Esophagus squamous epithelium (tissue), 5 donors: ENCODE data around the gene APLP2. TPM values are rescaled to one million over a fixed set of nuclear protein-coding genes. Genes with fewer than 3 reads are reported as not detected.

Source experiments
- DNase-seq: peaks from one replicate; lab custom pipeline; 2025; lab: John Stamatoyannopoulos, UW
- H3K27ac ChIP-seq, 4 donors: fragments of 200-600 bp; sonication (generic); one replicate each; pipeline ENCODE4 v1.5.1; 2016 to 2019; ENCODE audit warnings: mild to moderate bottlenecking in 1 of 4
- H3K27me3 ChIP-seq, 4 donors: fragments of 200-600 bp; sonication (generic); 1 replicate in 3 of 4; 2 replicates in 1 of 4; pipeline versions ENCODE4 v1.5.1 to v1.6.0; 2017 to 2021; ENCODE audit warnings: antibody characterized with exemption in 1 of 4
- H3K36me3 ChIP-seq, 3 donors: fragments of 200-600 bp; sonication (generic); one replicate each; pipeline ENCODE4 v1.5.1; 2016 to 2019
- H3K4me1 ChIP-seq, 3 donors: fragments of 200-600 bp; sonication (generic); one replicate each; pipeline ENCODE4 v1.5.1; 2017 to 2019
- H3K4me3 ChIP-seq, 4 donors: fragments of 200-600 bp; sonication (generic); 1 replicate in 3 of 4; 2 replicates in 1 of 4; pipeline ENCODE4 v1.5.1; 2016 to 2019; ENCODE audit warnings: mild to moderate bottlenecking in 2 of 4, moderate library complexity in 1 of 4
- H3K9me3 ChIP-seq, 3 donors: fragments of 200-600 bp; sonication (generic); one replicate each; pipeline ENCODE4 v1.5.1; 2016 to 2019
- POLR2A ChIP-seq, 4 donors: fragments of 450-650 bp; IDR thresholded peaks; one replicate each; pipeline ENCODE4 v1.6.1; 2017; ENCODE audit warnings: antibody characterized with exemption in 4 of 4, mild to moderate bottlenecking in 4 of 4, moderate library complexity in 3 of 4
- WGBS, 2 donors: methylation state at CpG; one replicate each; pipeline ENCODE4 v1.1.5; 2018; 5-methylcytosine and 5-hydroxymethylcytosine counted together
- intact Hi-C: fragments of 100-400 bp; cut with DNase I; formaldehyde crosslinking; loops from one replicate; pipeline ENCODE4 v1.15.0; 2022
- total RNA-seq, 4 donors: library from RNA; depleted of rRNA; stranded (reverse); fragments of >200 nt; gene quantifications; one replicate each; pipeline ENCODE4 v1.1.0, GENCODE V29; 2016
- TF ChIP-seq, protein P1 (sequence below), 6 experiments: fragments of 450-650 bp in 4 of 6; fragments of 200-600 bp in 2 of 6; sonication (generic) in 2 of 6; IDR thresholded peaks; one replicate each; pipeline ENCODE4 v1.5.1; 2016 to 2019; ENCODE audit warnings: antibody characterized with exemption in 6 of 6, mild to moderate bottlenecking in 4 of 6, moderate library complexity in 4 of 6
- donor health status: DM: yes; HTN: yes; CAD: no.

The APLP2 gene
- total RNA-seq, 4 donors from 2014 or later: 134 to 221 (median 177) TPM

DNA sequence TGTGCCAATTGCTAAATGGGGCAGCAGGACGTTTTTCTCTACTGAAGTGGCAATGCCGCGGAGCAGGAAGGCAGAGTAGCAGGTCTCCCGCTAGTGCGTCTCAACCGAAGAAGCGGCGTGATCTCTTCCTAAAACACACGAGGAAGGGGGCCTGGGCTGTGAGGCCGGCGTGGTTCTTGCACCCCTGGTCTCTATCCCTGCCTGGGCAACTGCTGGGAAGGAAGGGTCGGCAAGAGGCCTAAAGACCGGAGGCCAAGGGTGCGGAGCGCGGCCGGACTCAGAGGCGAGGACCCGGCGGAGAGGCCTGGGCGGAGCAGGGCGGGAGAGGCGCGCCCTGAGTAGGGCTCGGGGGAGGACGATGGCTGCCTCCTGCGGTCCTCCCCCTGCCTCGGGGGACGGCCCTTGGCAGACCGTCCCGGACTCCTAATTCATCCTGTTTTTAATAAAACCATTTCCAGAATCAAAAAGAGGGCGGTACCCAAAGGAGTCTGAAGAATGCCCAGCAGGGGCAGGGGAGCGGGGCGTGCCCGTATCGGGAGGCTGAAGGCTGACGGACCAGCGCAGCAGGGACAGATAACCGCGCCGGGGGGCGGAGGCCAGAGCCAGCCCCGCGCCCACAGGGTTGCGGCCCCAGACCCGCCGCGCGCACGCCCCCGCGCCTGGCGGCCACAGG, 572 bp upstream of the APLP2 start:
- 0% methylated on average over 2 to 7 of the region's 53 CpGs for WGBS, 2 donors
- Histone ChIP-seq H3K9me3 (no peaks in the 10 kb centered on the region), H3K27me3 (no peaks in the 10 kb centered on the region), H3K36me3 (no peaks in the 10 kb centered on the region), H3K4me3 (peak overlapping the region; percentile 77 to 93 (median 88)), H3K4me1 (peaks cover 8 to 49% (median 17%) of the 10 kb centered on the region in 3 donors), H3K27ac (peak overlapping the region; percentile 93 to 98 (median 97))
- TF ChIP-seq POLR2A (IDR thresholded peaks at IDR 0.05): peak in 2 of 4 donors; percentile 50 to 52
- TF ChIP-seq, protein P1, sequence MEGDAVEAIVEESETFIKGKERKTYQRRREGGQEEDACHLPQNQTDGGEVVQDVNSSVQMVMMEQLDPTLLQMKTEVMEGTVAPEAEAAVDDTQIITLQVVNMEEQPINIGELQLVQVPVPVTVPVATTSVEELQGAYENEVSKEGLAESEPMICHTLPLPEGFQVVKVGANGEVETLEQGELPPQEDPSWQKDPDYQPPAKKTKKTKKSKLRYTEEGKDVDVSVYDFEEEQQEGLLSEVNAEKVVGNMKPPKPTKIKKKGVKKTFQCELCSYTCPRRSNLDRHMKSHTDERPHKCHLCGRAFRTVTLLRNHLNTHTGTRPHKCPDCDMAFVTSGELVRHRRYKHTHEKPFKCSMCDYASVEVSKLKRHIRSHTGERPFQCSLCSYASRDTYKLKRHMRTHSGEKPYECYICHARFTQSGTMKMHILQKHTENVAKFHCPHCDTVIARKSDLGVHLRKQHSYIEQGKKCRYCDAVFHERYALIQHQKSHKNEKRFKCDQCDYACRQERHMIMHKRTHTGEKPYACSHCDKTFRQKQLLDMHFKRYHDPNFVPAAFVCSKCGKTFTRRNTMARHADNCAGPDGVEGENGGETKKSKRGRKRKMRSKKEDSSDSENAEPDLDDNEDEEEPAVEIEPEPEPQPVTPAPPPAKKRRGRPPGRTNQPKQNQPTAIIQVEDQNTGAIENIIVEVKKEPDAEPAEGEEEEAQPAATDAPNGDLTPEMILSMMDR (IDR thresholded peaks at IDR 0.05): peak in 4 of 6 experiments; percentile 6 to 58 (median 36)
- intact Hi-C loops: loop anchor here (5.0 kb wide), 1 partner anchor 67 kb away; the partner anchor contains the start of gene PRDM10
- DNase-seq: no peak

DNA sequence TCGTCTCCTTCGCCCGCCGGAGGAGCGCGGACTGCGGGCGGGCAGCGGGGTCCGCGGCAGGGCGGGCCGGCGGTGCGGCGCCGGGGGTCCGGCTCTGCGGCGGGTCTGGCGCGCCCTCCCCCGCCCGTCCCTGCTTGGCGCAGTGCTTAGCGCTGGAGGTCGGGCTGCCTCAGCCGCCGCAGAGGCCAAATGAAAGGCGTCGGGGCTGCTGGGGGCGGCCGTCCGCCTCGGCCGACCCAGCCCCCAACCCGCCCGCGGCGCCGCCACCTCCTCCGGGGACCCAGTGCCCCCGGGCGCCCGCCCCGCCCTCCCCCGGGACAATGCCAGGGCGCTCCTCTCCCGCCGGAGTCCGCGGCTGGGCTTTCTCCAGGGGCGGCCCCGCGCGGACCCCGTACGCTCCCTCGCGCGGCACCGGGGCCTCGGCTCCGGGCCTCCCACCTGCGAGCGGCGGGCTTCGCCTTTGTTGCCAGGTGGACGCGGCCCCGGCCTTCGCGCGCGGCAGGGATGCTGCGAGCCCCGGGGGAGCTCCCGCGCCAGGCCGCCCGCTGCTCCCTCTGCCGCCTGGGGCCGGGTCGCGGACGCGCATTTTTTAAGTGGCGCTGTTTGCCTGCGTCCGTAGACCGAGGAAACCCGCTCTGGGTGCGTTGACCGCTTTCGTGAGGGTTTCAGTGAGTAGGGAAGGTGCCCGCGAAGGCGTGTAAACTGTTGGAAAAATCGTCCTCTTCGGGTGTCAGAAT, 583 bp downstream of the APLP2 start:
- Histone ChIP-seq H3K27me3 (no peaks in the 10 kb centered on the region), H3K9me3 (no peaks in the 10 kb centered on the region), H3K36me3 (no peaks in the 10 kb centered on the region), H3K4me1 (peaks cover 8 to 48% (median 17%) of the 10 kb centered on the region in 3 donors), H3K27ac (peak overlapping the region; percentile 95 to 98 (median 97)), H3K4me3 (peak overlapping the region; percentile 77 to 93 (median 88))
- intact Hi-C loops: no loop called here
- WGBS, 2 donors: no CpG with 5 or more reads among the region's 100 CpGs
- no peak for DNase-seq
- TF ChIP-seq, protein P1 (IDR thresholded peaks at IDR 0.05): peak in 1 of 6 experiments; percentile 7
- TF ChIP-seq POLR2A (IDR thresholded peaks at IDR 0.05): no peak

DNA sequence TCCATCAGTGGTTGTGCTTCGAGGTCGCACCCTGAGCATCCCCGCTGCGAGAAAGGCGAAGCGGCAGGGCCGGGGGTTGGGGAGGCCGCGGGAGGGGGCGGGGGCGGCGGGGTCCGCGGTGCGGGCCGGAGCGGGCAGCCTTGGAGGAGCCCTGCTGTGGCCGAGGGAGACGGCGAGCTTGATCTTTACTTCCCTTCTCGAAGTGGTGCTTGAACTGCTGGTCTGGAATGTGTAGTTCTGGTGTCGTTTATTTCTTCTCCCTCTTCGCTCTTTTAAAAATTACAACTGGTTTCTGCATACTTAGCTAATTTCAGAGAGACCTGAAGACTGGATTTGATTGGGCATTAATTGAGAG, 1.1 kb downstream of the APLP2 start:
- Histone ChIP-seq H3K36me3 (no peaks in the 10 kb centered on the region), H3K4me1 (peaks cover 8 to 48% (median 17%) of the 10 kb centered on the region in 3 donors), H3K9me3 (no peaks in the 10 kb centered on the region), H3K4me3 (peak overlapping the region; percentile 77 to 93 (median 88)), H3K27me3 (no peaks in the 10 kb centered on the region), H3K27ac (peak overlapping the region; percentile 95 to 98 (median 97))
- intact Hi-C loops: no loop called here
- no peak for DNase-seq
- WGBS, 2 donors: 1 to 3% methylated on average over 6 to 10 of the region's 23 CpGs
- TF ChIP-seq POLR2A (IDR thresholded peaks at IDR 0.05): no peak
- TF ChIP-seq, protein P1 (IDR thresholded peaks at IDR 0.05): no peak

DNA sequence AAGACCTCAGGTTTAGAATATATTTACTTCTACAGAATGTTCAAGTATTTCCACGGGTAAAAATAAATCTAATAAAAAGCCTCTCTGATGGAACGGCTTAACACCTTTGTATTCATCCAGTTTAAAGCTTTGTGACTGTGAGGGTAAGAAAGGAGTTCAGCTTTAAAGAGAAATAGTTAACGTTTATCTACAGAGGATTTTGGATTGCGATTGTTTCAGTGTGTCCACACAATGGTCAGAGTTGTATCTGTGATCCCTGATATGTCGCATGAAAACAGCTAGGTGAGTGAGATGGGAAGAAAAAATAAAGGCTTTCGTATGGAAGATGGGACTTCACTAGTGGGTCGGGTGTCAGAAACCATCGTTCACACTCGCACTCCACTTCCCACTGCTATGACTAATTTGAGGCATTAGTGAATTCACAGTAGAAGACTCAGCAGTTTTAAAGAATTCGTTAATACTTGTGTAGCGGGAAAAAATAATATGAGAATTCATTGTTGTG, 1.6 kb downstream of the APLP2 start:
- TF ChIP-seq, protein P1 (IDR thresholded peaks at IDR 0.05): no peak
- no peak for TF ChIP-seq POLR2A (IDR thresholded peaks at IDR 0.05)
- H3K27ac ChIP-seq: peak overlapping the region; percentile 36 to 98 (median 96)
- no peaks in the 10 kb centered on the region for H3K27me3 ChIP-seq
- 15 to 17% methylated on average over 11 of the region's 11 CpGs for WGBS, 2 donors
- no peak for DNase-seq
- peak overlapping the region; percentile 77 to 93 (median 88) for H3K4me3 ChIP-seq
- H3K9me3 ChIP-seq: no peaks in the 10 kb centered on the region
- H3K4me1 ChIP-seq: peaks cover 8 to 45% (median 17%) of the 10 kb centered on the region in 3 donors
- H3K36me3 ChIP-seq: no peaks in the 10 kb centered on the region
- intact Hi-C loops: no loop called here

DNA sequence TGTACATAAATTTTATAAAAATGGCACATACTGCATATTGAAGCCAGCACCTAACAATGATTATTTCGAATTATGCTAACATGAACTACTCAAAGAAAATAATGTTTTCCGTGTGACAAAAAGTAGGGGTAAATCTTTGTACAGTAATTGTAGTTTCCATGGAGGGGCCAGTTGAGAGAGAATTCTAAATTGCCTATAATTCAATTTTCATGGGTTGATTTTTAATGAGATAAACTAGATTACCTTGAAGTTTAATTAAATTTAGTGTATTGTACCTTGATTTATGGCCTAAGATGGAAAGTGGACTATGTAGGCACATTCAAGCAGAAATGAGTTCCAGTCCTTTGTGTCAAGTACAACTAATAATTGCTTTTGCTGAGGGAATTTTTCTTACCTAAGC, 5.0 kb downstream of the APLP2 start:
- DNase-seq: no peak
- no peak overlapping the region for H3K4me3 ChIP-seq
- no peaks in the 10 kb centered on the region for H3K9me3 ChIP-seq
- WGBS, 2 donors: 94 to 98% methylated on average over 2 of the region's 2 CpGs
- H3K27ac ChIP-seq: no peak overlapping the region
- H3K27me3 ChIP-seq: no peaks in the 10 kb centered on the region
- intact Hi-C loops: no loop called here
- TF ChIP-seq, protein P1 (IDR thresholded peaks at IDR 0.05): no peak
- TF ChIP-seq POLR2A (IDR thresholded peaks at IDR 0.05): no peak
- no peaks in the 10 kb centered on the region for H3K36me3 ChIP-seq
- H3K4me1 ChIP-seq: peaks cover 8 to 25% (median 10%) of the 10 kb centered on the region in 3 donors
